GM18868 (cell line): ENCODE measurements around the gene SP140.
"Not testable (repeated sequence)": the region's sequence is repeated elsewhere in the genome, so short reads cannot be mapped to it uniquely, and the experiment has no call there.

Experiments
- ATAC-seq: cut with Tn5 transposase; IDR thresholded peaks from one replicate; pipeline ENCODE4 v1.9.1; 2021; ENCODE audit warnings: mild to moderate bottlenecking, moderate library complexity; ENCODE audit not compliant: unreplicated experiment

SP140 gene

DNA sequence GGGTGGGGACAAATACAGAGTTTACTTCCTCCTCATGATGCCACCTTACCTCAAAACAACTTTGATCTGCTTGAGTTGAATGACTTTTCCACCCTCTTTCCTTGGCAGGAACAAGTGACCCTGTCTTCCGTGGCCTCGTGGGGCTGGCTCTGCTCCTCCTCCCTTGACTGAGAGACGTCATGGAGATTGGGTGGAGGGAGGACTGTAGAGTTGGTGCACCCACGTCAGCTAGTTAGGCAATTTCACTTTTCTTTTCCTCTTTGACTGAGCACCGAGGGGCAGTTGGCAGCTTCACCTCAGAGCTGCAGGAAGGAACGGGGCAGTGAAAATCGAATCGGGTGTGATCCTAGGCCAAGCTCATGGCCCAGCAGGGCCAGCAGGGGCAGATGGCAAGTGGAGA lies at the start of gene SP140:
Gene SP140 (plus strand): TSS at position 251 of the 400 bp plus-strand sequence. CDS start 109 bp downstream, at position 360.
- peak; percentile 78 for ATAC-seq

- no peak for ATAC-seq
These were observed 48.5 kb upstream of the SP140 start for GRCh38 chr2:230176996-230177395.

- no peak for ATAC-seq
These were observed 46.7 kb upstream of the SP140 start for GRCh38 chr2:230178546-230179485.

- ATAC-seq, result no peak
These were observed 45.6 kb upstream of the SP140 start for GRCh38 chr2:230179907-230180306.

DNA sequence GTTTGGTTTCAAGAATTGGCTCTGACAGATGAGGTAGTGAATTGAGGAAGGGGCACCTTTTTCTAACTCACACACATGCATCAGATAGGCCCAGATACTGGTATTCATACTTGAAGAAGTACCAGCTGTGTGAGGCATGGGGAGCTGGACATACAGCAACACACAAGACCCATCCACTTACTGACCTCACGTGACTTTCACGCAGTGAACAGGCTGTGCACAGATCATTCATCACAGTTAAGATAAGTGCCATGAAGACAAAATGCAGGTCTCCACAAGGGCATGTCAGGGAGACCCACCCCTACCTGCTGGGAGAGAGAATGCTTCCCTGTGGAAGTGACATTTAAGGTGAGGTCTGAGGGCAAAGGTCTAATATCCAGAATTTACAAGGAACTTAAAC lies 44.3 kb upstream of the SP140 start:
- ATAC-seq, result no peak

GRCh38 chr2:230184727-230185578 lies 40.6 kb upstream of the SP140 start:
- no peak for ATAC-seq

DNA sequence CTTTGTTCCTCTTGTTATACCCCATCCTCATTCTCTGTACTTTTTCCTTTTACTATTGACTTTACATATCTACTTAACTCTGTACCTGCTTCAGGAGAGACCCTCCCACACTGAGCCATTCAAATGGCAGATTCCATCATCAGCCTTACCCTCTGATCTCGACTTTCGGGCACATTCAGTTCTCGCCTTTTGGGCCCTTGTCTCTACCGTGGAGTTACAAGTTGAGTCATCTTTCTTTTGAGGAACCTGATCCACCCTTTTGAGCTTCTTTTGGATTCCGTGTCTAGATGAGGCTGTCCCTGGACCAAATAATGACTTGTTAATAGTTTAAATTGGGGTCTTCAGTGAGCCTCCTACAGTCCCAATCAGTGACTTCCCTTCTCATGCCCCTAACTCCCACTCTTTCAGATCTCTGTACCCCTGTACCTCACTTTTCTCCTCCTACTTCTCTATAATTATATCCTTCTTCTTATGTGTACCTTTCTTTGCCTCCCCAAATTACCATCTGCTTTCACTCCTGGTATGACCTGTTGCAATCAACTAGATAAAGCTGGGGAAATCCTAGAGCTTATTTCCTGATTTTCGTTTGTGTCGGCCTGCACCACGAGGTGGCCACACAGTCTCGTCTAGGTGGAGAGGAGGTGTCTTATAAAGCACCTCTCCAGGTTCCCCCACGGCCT lies 23.0 kb upstream of the SP140 start:
- ATAC-seq, result peak; percentile 69

DNA sequence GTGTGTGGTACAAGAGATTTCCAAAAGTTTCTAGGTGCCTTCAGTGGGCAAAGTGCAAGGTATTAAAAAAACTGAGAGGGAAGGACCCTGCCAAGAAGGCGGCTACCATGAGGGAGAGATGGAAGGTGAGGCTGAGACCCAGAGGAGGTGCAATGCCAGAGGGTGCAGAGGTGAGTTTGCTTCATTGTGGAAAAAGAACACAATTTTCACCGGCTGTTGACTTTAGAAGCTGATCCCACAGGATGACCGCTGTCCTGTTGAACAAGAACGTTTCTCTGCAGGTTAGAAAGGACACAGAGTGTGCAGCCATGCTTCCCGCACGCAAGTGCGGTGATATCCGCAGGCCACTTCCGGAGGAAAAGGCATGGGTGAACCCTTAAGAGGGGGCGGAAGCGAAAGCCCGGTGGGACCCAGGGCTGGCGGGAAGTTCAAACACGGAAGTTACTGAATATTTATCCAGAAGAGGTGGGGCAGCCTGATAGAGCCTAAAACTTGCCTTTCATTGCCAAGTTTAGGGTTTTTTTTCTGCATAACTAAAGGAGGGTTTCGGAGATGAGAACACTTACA lies 22.3 kb upstream of the SP140 start:
- ATAC-seq, result peak; percentile 38

- ATAC-seq, result peak; percentile 29
These were observed 20.5 kb upstream of the SP140 start for GRCh38 chr2:230205034-230205433.

DNA sequence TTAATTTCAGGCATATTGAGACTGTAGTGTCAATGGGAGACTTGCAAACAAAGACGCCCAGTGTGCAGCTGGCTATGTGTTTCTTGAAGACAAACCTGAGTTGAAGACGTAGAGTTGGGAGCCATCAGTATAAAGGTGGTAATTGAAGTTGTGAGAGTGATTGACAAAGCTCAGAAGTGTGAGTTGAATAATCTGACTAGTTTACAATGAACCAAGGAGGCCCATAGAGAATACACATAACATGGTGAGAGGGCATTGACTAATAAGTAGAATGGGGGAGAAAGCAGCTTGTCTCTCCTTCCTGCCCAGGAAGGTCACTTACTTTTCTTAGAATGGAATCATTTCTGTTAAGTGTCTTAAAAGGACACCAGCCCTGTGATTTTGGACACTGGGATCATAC lies 19.8 kb upstream of the SP140 start:
- no peak for ATAC-seq

DNA sequence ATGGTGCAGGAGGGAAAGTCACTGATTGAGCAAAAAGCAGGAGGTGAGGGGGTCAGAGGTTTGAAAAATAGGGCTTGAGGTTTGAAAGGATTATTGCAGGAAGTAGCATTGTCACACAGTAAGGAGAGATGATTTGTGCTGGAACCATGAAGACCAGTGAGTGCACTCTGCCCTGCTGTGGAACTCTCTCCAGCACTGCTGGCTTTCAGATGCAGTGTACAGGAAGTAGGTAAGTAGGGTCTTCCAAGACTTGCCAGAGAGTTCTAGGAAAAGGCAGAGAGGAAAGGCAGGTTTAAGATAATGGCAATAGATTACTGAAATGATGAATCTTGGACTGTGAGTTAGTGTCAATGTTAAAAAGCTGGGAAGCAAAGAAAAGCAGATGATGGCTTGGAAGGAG lies 17.0 kb upstream of the SP140 start:
- no peak for ATAC-seq

GRCh38 chr2:230209422-230210051 lies 16.0 kb upstream of the SP140 start:
- ATAC-seq, result peak; percentile 75

- no peak for ATAC-seq
These were observed 9.0 kb upstream of the SP140 start for GRCh38 chr2:230216489-230216888.

DNA sequence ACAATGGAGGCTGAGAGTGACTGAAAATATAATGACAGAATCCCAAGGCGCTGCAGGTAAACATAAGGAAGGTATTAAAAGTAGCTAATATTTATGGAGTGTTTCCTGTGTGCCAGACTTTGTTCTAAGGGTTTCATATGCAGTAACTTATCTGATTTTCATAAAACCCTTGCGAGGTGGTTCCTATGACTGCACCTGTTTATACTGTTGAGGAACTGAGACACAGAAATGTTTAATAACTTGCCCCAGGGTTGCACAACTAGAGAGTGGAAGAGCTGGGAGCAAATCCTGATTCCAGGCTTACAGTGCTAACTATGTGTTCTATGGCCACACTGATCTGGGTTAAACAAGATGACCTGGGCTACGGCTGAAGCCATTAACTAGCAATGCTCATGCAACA lies 8.1 kb upstream of the SP140 start:
- ATAC-seq, result no peak

DNA sequence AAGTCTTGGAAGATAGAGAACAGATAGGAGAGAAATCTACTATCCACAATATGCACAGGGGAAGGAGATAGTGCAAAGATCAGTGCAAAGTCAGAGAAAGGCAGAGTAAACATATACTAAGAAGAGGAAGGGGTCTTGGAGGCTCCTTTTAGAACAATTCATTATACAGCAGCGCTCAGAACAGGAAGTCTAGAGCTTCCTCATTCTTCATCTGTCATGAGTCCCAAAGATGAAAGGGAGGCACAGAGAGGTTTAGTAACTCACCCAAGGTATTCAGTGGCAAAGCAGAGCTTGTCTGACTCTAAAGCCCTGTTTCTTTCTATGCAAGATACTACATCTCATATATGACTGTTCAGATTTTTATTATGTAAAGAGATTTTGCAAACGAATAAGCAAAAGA lies 7.1 kb upstream of the SP140 start:
- ATAC-seq, result no peak

- peak; percentile 84 for ATAC-seq
These were observed 5.9 kb upstream of the SP140 start, which contains the start of gene SP110 for GRCh38 chr2:230219419-230220331. TSS of gene SP110 (minus strand) at chr2:230219984. CDS start at chr2:230216927, 3,057 bp downstream.

- ATAC-seq, result no peak
These were observed 5.1 kb upstream of the SP140 start for GRCh38 chr2:230220347-230220969.

GRCh38 chr2:230221493-230221892 lies 4.0 kb upstream of the SP140 start:
- ATAC-seq, result no peak

- not testable (repeated sequence) for ATAC-seq
These were observed 2.7 kb upstream of the SP140 start for GRCh38 chr2:230222829-230223228.
